Endodermal cell (in vitro differentiated cells): ENCODE data around the gene C10orf67. TPM values are rescaled to one million over a fixed set of nuclear protein-coding genes. Genes with fewer than 3 reads are reported as not detected.

Experiments used
- DNase-seq: peaks from one replicate; pipeline ENCODE4 v3.0.0-alpha.2; 2017
- H3K27ac ChIP-seq: 2 replicates; pipeline ENCODE4 v1.5.1; 2013; ENCODE audit warnings: mild to moderate bottlenecking, low read depth, low read length, moderate library complexity
- H3K27me3 ChIP-seq: 2 replicates; pipeline ENCODE4 v1.6.1; 2013; ENCODE audit warnings: mild to moderate bottlenecking, low read length, moderate library complexity; ENCODE audit not compliant: insufficient read depth, control insufficient read depth, poor library complexity, severe bottlenecking
- H3K36me3 ChIP-seq: 2 replicates; pipeline ENCODE4 v1.7.0; 2013; ENCODE audit warnings: mild to moderate bottlenecking, low read length, moderate library complexity; ENCODE audit not compliant: control insufficient read depth, insufficient read depth
- H3K4me1 ChIP-seq: one replicate; pipeline ENCODE4 v1.7.0; 2013; ENCODE audit warnings: low read length; ENCODE audit not compliant: control insufficient read depth, insufficient read depth
- H3K4me3 ChIP-seq: 2 replicates; pipeline ENCODE4 v1.5.1; 2013; ENCODE audit warnings: mild to moderate bottlenecking, low read length, moderate library complexity
- H3K9ac ChIP-seq: 2 replicates; pipeline ENCODE4 v1.6.1; 2013; ENCODE audit warnings: mild to moderate bottlenecking, low read length, moderate library complexity; ENCODE audit not compliant: poor library complexity, severe bottlenecking; ENCODE audit errors: extremely low read depth
- H3K9me3 ChIP-seq: 2 replicates; pipeline ENCODE4 v1.6.1; 2013; ENCODE audit warnings: mild to moderate bottlenecking, low read length, moderate library complexity; ENCODE audit not compliant: control insufficient read depth
- H3K27ac Mint-ChIP-seq: 2 replicates; pipeline ENCODE4 v1.8.0; 2020; ENCODE audit warnings: mixed read lengths
- H3K27me3 Mint-ChIP-seq: 2 replicates; pipeline ENCODE4 v1.8.0; 2021; ENCODE audit warnings: mild to moderate bottlenecking, mixed read lengths; ENCODE audit not compliant: insufficient read depth
- H3K36me3 Mint-ChIP-seq: 2 replicates; pipeline ENCODE4 v1.8.0; 2020; ENCODE audit warnings: low read depth, mixed read lengths
- H3K4me1 Mint-ChIP-seq: 2 replicates; pipeline ENCODE4 v1.8.0; 2020; ENCODE audit warnings: mixed read lengths
- H3K4me3 Mint-ChIP-seq: 2 replicates; pipeline ENCODE4 v1.8.0; 2020; ENCODE audit warnings: mild to moderate bottlenecking, moderate library complexity, mixed read lengths
- H3K9me3 Mint-ChIP-seq: 2 replicates; pipeline ENCODE4 v1.8.0; 2020; ENCODE audit warnings: mild to moderate bottlenecking, mixed read lengths
- WGBS, 2 experiments: methylation state at CpG; one replicate each; pipeline versions ENCODE4 v1.1.5 to v1.1.7; 2013; ENCODE audit warnings: missing lambda C conversion rate in 2 of 2, mixed read lengths in 1 of 2; ENCODE audit not compliant: insufficient coverage in 1 of 2, insufficient read length in 1 of 2; 5-methylcytosine and 5-hydroxymethylcytosine counted together
- total RNA-seq, 2 donors: library from RNA; stranded (reverse); fragmentation: NEBNext Ultra II Directional in 1 of 2; extraction: Animal tissue kit (Norgen Biotek cat#: 25700) in 1 of 2; gene quantifications; 2 replicates in 1 of 2; 3 replicates in 1 of 2; pipeline ENCODE4 v1.2.1, GENCODE V29; 2021
- TF ChIP-seq, protein P1 (sequence below): fragments of 200-600 bp; sonication (generic); conservative IDR thresholded peaks from 2 replicates; pipeline ENCODE4 v1.5.0; 2021; ENCODE audit warnings: antibody characterized with exemption, mild to moderate bottlenecking

Gene C10orf67
- total RNA-seq, 2 donors from 2014 or later: not detected

DNA sequence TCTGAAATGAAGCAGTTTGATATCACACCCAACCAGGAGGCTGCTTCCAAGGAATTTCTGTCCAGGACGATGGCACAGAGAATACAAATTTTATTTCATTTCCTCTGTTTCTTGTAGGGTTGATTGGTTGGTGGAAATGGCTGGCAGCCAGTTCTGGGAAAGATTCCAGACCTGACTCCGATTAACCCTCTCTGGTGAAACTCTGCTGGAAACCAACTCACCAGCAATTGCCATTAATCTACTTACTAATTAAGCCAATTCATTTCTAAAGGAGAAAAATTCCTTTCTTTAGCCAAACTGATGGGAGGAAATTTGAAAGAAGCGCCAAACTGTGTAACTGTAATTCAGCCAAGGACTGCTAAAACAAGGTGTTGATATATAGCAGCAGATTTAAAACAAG, 141.8 kb downstream of the C10orf67 start:
- TF ChIP-seq, protein P1, sequence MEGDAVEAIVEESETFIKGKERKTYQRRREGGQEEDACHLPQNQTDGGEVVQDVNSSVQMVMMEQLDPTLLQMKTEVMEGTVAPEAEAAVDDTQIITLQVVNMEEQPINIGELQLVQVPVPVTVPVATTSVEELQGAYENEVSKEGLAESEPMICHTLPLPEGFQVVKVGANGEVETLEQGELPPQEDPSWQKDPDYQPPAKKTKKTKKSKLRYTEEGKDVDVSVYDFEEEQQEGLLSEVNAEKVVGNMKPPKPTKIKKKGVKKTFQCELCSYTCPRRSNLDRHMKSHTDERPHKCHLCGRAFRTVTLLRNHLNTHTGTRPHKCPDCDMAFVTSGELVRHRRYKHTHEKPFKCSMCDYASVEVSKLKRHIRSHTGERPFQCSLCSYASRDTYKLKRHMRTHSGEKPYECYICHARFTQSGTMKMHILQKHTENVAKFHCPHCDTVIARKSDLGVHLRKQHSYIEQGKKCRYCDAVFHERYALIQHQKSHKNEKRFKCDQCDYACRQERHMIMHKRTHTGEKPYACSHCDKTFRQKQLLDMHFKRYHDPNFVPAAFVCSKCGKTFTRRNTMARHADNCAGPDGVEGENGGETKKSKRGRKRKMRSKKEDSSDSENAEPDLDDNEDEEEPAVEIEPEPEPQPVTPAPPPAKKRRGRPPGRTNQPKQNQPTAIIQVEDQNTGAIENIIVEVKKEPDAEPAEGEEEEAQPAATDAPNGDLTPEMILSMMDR: no peak
- Mint-ChIP-seq H3K9me3 (no peaks in the 10 kb centered on the region), H3K27me3 (peaks cover 79% of the 10 kb centered on the region), H3K4me3 (no peak overlapping the region), H3K36me3 (no peaks in the 10 kb centered on the region), H3K4me1 (peaks cover 14% of the 10 kb centered on the region), H3K27ac (no peak overlapping the region)
- H3K4me3 ChIP-seq: no peak overlapping the region
- H3K9me3 ChIP-seq: no peaks in the 10 kb centered on the region
- no peak for DNase-seq
- 32% methylated on average over 3 of the region's 3 CpGs; no CpG with 5 or more reads in 1 of the 2 experiments for WGBS, 2 experiments
- H3K9ac ChIP-seq: no peak overlapping the region
- H3K27me3 ChIP-seq: peaks cover 100% of the 10 kb centered on the region
- no peak overlapping the region for H3K27ac ChIP-seq
- H3K36me3 ChIP-seq: no peaks in the 10 kb centered on the region
- H3K4me1 ChIP-seq: no peaks in the 10 kb centered on the region

DNA sequence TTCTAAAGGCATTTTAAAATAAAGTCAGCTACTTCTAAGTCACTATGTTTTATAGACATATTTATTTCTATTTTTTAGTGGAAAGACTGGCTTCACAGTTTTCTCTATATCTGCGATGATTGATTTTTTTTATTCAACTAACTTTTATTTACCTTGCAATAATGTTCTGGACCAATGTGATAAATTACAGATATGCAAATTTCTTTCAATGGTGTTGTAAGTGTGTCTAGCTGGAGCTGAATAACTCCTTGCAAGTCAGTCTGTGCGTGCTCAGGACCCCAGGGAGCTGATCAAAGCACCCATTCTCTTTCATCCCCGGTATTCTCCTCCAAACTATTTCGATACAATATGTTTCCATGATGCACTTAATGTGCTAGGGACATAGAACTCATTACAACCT, 142.8 kb downstream of the C10orf67 start:
- Mint-ChIP-seq H3K27me3 (peaks cover 85% of the 10 kb centered on the region), H3K9me3 (no peaks in the 10 kb centered on the region), H3K4me3 (no peak overlapping the region), H3K27ac (no peak overlapping the region), H3K4me1 (peaks cover 14% of the 10 kb centered on the region), H3K36me3 (no peaks in the 10 kb centered on the region)
- Histone ChIP-seq H3K9me3 (no peaks in the 10 kb centered on the region), H3K27me3 (peaks cover 100% of the 10 kb centered on the region), H3K27ac (no peak overlapping the region), H3K36me3 (no peaks in the 10 kb centered on the region), H3K4me3 (no peak overlapping the region), H3K4me1 (no peaks in the 10 kb centered on the region), H3K9ac (no peak overlapping the region)
- no peak for DNase-seq
- 21 to 28% methylated on average over 3 to 4 of the region's 4 CpGs for WGBS, 2 experiments
- TF ChIP-seq, protein P1: no peak

DNA sequence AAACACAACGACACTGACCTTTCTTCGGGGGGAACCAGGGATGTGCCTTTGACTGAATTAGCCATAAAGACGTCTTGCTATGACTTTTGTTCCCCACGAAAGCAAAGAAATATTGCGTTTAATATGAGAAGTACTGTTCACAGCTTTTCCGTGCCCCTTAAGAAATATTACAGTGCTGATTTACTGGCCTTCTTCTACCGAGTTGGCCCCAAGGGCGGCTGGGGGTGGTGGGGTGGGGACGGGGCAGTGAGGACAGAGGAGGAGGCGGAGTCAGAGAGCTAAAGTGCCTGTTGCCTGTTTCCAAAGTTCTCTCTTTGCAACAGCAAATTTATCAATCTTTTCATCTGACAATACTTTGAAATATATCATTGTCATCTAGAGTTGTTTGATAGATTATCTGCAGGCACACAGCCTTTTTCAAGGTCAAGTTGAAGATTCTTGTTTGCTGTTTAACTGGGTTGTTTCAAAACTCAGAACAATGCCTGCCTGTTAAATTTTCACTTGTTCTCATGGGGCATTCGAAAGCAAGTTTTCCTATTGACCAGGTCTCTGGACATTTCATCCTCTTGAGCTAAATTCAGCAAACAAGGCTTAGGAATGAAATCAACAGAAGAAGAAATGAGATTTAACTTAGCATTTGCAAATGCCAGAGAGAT, 143.5 kb downstream of the C10orf67 start:
- H3K36me3 Mint-ChIP-seq: no peaks in the 10 kb centered on the region
- WGBS, 2 experiments: 9 to 10% methylated on average over 4 to 11 of the region's 11 CpGs
- Histone ChIP-seq H3K4me1 (no peaks in the 10 kb centered on the region), H3K4me3 (no peak overlapping the region), H3K9ac (no peak overlapping the region), H3K27me3 (peaks cover 100% of the 10 kb centered on the region), H3K36me3 (no peaks in the 10 kb centered on the region), H3K27ac (no peak overlapping the region), H3K9me3 (no peaks in the 10 kb centered on the region)
- H3K4me1 Mint-ChIP-seq: peaks cover 14% of the 10 kb centered on the region
- peaks cover 92% of the 10 kb centered on the region for H3K27me3 Mint-ChIP-seq
- H3K27ac Mint-ChIP-seq: no peak overlapping the region
- no peak for DNase-seq
- TF ChIP-seq, protein P1: no peak
- no peak overlapping the region for H3K4me3 Mint-ChIP-seq
- H3K9me3 Mint-ChIP-seq: no peaks in the 10 kb centered on the region
